22Rv1 (cell line): Measurements from ENCODE around the gene ZNF385A.

Source experiments
- CTCF ChIP-seq: fragments of 450-650 bp; IDR thresholded peaks from 2 replicates; pipeline ENCODE4 v1.5.1; 2017; ENCODE audit warnings: mild to moderate bottlenecking
- ZFX ChIP-seq: fragments of 450-650 bp; IDR thresholded peaks from 2 replicates; pipeline ENCODE4 v1.6.1; 2017; ENCODE audit warnings: antibody characterized with exemption, borderline replicate concordance

- TF ChIP-seq CTCF (no peak), ZFX (no peak)
These were observed 9.2 kb upstream of the ZNF385A start for GRCh38 chr12:54393743-54394142.
